Hepatocyte (in vitro differentiated cells): Measurements from ENCODE around the gene ASF1B. TPM values are rescaled to one million over a fixed set of nuclear protein-coding genes. Genes with fewer than 3 reads are reported as not detected.

ENCODE experiments used
- DNase-seq: peaks from one replicate; pipeline ENCODE4 v3.0.0-alpha.2; 2016; ENCODE audit warnings: low spot score
- H2AFZ ChIP-seq: fragments of 200-600 bp; sonication (generic); 2 replicates; pipeline ENCODE4 v1.6.0; 2016; ENCODE audit warnings: antibody characterized with exemption, mild to moderate bottlenecking
- H3K27ac ChIP-seq: fragments of 200-600 bp; sonication (generic); 2 replicates; pipeline ENCODE4 v1.5.1; 2016; ENCODE audit warnings: mild to moderate bottlenecking
- H3K27me3 ChIP-seq: fragments of 200-600 bp; sonication (generic); 2 replicates; pipeline ENCODE4 v1.6.1; 2016
- H3K36me3 ChIP-seq: fragments of 200-600 bp; sonication (generic); replicated peaks from 2 replicates; pipeline ENCODE4 v1.5.1; 2016; ENCODE audit warnings: low read depth; ENCODE audit not compliant: insufficient read depth
- H3K4me1 ChIP-seq: fragments of 200-600 bp; sonication (generic); 2 replicates; pipeline ENCODE4 v1.5.1; 2016; ENCODE audit warnings: mild to moderate bottlenecking, moderate library complexity; ENCODE audit not compliant: insufficient read depth
- H3K4me2 ChIP-seq: fragments of 200-600 bp; sonication (generic); 2 replicates; pipeline ENCODE4 v1.6.0; 2016
- H3K4me3 ChIP-seq: fragments of 200-600 bp; sonication (generic); 2 replicates; pipeline ENCODE4 v1.5.1; 2016; ENCODE audit warnings: mild to moderate bottlenecking
- H3K79me2 ChIP-seq: fragments of 200-600 bp; sonication (generic); 2 replicates; pipeline ENCODE4 v1.6.0; 2017; ENCODE audit warnings: mild to moderate bottlenecking
- H3K9me2 ChIP-seq: fragments of 200-600 bp; sonication (generic); replicated peaks from 2 replicates; pipeline ENCODE4 v1.6.0; 2017; ENCODE audit warnings: mild to moderate bottlenecking; ENCODE audit not compliant: insufficient read depth
- H3K9me3 ChIP-seq: fragments of 200-600 bp; sonication (generic); 2 replicates; pipeline ENCODE4 v1.5.1; 2016; ENCODE audit warnings: low read depth, mild to moderate bottlenecking
- H4K20me1 ChIP-seq: fragments of 200-600 bp; sonication (generic); 2 replicates; pipeline ENCODE4 v1.6.0; 2016; ENCODE audit warnings: mild to moderate bottlenecking; ENCODE audit not compliant: insufficient read depth, poor library complexity, severe bottlenecking
- EZH2 ChIP-seq: fragments of 200-600 bp; sonication (generic); IDR thresholded peaks from 2 replicates; pipeline ENCODE4 v1.6.1; 2016; ENCODE audit warnings: antibody characterized with exemption, mild to moderate bottlenecking, borderline replicate concordance
- EZH2phosphoT487 ChIP-seq: fragments of 200-600 bp; sonication (generic); IDR thresholded peaks from one replicate; pipeline ENCODE4 v1.6.1; 2018; ENCODE audit warnings: antibody characterized with exemption, mild to moderate bottlenecking, low read depth, moderate library complexity; ENCODE audit not compliant: unreplicated experiment, severe bottlenecking
- WGBS: methylation state at CpG from one replicate; pipeline ENCODE4 v1.1.6; 2016; ENCODE audit warnings: low lambda C conversion rate; ENCODE audit errors: missing lambda C conversion rate; 5-methylcytosine and 5-hydroxymethylcytosine counted together
- polyA plus RNA-seq: library from polyadenylated mRNA; unstranded; fragments of >200 nt; fragmentation: Nextera tagmentation; extraction: Ambion mirVana; gene quantifications from 2 replicates; pipeline ENCODE4 v1.2.1, GENCODE V29; 2016
- total RNA-seq: library from RNA; depleted of rRNA; stranded (reverse); fragments of >200 nt; gene quantifications from 2 replicates; pipeline ENCODE4 v1.2.3, GENCODE V29; 2014
- TF ChIP-seq, protein P1 (sequence below): fragments of 200-600 bp; sonication (generic); IDR thresholded peaks from 2 replicates; pipeline ENCODE4 v1.5.1; 2016; ENCODE audit warnings: antibody characterized with exemption, mild to moderate bottlenecking; ENCODE audit not compliant: poor library complexity

ASF1B gene
- total and polyA plus RNA-seq, 2 experiments from 2014 or later: 5.1 to 12.4 TPM

DNA sequence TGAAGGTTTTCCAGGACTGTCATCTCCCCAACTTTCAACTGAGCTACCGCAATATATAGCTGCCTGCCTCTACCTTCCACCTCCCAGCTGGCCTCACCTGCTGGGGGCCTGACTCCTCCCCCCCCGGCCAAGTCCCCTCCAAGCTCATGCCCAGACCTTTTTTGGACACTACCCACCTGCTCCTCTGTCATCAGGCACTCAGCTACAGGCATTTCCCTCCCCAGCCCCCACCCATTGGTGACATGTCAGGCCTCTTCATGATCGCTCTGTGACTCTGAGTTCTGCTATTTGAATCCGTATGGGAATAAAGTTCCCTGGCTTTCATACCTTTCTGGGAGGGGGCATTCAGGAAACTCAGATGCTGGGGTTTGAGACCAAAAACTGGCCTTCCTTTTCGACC, 20.6 kb downstream of the ASF1B start:
- no peak for DNase-seq
- H3K27me3 ChIP-seq: no peaks in the 10 kb centered on the region
- H3K4me3 ChIP-seq: no peak overlapping the region
- TF ChIP-seq EZH2: no peak
- TF ChIP-seq EZH2phosphoT487: no peak
- TF ChIP-seq, protein P1, sequence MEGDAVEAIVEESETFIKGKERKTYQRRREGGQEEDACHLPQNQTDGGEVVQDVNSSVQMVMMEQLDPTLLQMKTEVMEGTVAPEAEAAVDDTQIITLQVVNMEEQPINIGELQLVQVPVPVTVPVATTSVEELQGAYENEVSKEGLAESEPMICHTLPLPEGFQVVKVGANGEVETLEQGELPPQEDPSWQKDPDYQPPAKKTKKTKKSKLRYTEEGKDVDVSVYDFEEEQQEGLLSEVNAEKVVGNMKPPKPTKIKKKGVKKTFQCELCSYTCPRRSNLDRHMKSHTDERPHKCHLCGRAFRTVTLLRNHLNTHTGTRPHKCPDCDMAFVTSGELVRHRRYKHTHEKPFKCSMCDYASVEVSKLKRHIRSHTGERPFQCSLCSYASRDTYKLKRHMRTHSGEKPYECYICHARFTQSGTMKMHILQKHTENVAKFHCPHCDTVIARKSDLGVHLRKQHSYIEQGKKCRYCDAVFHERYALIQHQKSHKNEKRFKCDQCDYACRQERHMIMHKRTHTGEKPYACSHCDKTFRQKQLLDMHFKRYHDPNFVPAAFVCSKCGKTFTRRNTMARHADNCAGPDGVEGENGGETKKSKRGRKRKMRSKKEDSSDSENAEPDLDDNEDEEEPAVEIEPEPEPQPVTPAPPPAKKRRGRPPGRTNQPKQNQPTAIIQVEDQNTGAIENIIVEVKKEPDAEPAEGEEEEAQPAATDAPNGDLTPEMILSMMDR: no peak
- no peaks in the 10 kb centered on the region for H3K9me3 ChIP-seq
- H3K36me3 ChIP-seq: no peaks in the 10 kb centered on the region
- H3K79me2 ChIP-seq: peaks cover 52% of the 10 kb centered on the region
- peak overlapping the region; percentile 98 for H3K4me2 ChIP-seq
- H3K4me1 ChIP-seq: peaks cover 22% of the 10 kb centered on the region
- 83% methylated on average over 5 of the region's 5 CpGs for WGBS
- peaks cover 5% of the 10 kb centered on the region for H4K20me1 ChIP-seq
- no peaks in the 10 kb centered on the region for H3K9me2 ChIP-seq
- H3K27ac ChIP-seq: no peak overlapping the region
- no peak overlapping the region for H2AFZ ChIP-seq

DNA sequence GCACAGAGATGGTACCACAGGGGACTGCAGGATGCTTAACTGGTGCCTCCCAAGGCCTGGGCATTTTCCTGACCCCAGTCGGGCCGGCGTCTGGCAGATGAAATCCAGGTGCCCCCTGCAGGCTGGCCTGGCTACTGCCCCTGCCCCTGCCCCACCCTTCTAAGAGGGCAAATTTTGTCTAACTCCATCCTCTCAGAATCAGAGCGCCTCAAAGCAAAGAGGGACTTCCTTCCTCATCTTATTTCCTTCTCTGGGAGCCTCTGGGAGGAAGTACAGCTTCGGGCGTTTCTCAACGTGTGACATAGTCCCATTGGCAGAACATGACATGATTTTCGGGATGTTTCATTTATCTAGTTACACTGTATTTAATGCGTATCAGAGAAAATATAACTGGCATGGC, 21.5 kb downstream of the ASF1B start:
- DNase-seq: no peak
- Histone ChIP-seq H3K9me2 (no peaks in the 10 kb centered on the region), H3K36me3 (no peaks in the 10 kb centered on the region), H3K79me2 (peaks cover 55% of the 10 kb centered on the region), H3K4me1 (peaks cover 22% of the 10 kb centered on the region), H3K4me3 (no peak overlapping the region), H3K9me3 (no peaks in the 10 kb centered on the region), H3K27me3 (no peaks in the 10 kb centered on the region), H4K20me1 (peaks cover 5% of the 10 kb centered on the region), H3K4me2 (no peak overlapping the region), H3K27ac (no peak overlapping the region), H2AFZ (no peak overlapping the region)
- 62% methylated on average over 9 of the region's 9 CpGs for WGBS
- TF ChIP-seq, protein P1: peak; percentile 37
- TF ChIP-seq EZH2: no peak

DNA sequence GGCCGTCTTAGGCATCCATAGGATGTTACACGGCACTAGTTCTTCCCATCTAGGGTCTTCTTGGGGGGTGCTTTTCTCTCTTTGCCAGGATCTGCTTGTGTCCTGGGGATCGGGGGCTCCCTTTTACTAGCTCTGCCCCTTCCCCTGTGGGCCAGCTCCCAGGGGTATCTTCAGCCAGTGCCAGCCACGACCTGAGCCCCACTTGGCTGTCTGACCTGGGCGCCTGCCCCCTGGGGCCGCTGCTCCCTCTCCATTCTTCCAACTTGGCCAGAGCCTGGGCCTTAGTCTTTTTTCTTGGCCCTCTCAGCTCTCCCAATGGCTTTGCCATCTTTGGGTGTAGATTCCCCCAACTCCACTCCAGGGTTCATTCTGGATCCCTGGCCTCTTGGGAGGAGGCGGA, 21.9 kb downstream of the ASF1B start:
- H2AFZ ChIP-seq: no peak overlapping the region
- no peaks in the 10 kb centered on the region for H3K9me2 ChIP-seq
- H3K79me2 ChIP-seq: peaks cover 55% of the 10 kb centered on the region
- no peak overlapping the region for H3K4me3 ChIP-seq
- no peaks in the 10 kb centered on the region for H3K36me3 ChIP-seq
- H3K27ac ChIP-seq: no peak overlapping the region
- H3K4me1 ChIP-seq: peaks cover 22% of the 10 kb centered on the region
- H3K9me3 ChIP-seq: no peaks in the 10 kb centered on the region
- TF ChIP-seq EZH2: no peak
- TF ChIP-seq, protein P1: no peak
- DNase-seq: no peak
- no peak overlapping the region for H3K4me2 ChIP-seq
- peaks cover 5% of the 10 kb centered on the region for H4K20me1 ChIP-seq
- H3K27me3 ChIP-seq: no peaks in the 10 kb centered on the region
- 97% methylated on average over 7 of the region's 7 CpGs for WGBS

- Histone ChIP-seq H3K27me3 (no peaks in the 10 kb centered on the region), H3K27ac (no peak overlapping the region), H3K4me2 (no peak overlapping the region), H4K20me1 (peaks cover 5% of the 10 kb centered on the region), H3K4me1 (peaks cover 16% of the 10 kb centered on the region), H2AFZ (no peak overlapping the region), H3K36me3 (no peaks in the 10 kb centered on the region), H3K79me2 (peaks cover 60% of the 10 kb centered on the region), H3K4me3 (no peak overlapping the region), H3K9me3 (no peaks in the 10 kb centered on the region), H3K9me2 (no peaks in the 10 kb centered on the region)
- peak; percentile 6 for DNase-seq
- TF ChIP-seq EZH2: no peak
- TF ChIP-seq EZH2phosphoT487: no peak
- TF ChIP-seq, protein P1: peak; percentile 7
- WGBS: 96% methylated on average over 18 of the region's 18 CpGs
These were observed 22.5 kb downstream of the ASF1B start for GRCh38 chr19:14113762-14114414.
